Measurements from ENCODE around the gene FBXL15. TPM values are rescaled to one million over a fixed set of nuclear protein-coding genes. Genes with fewer than 3 reads are reported as not detected.

The FBXL15 gene
- total RNA-seq, 1 donor from 2014 or later: 9.8 TPM

GRCh38 chr10:102408728-102409603 lies 11.7 kb upstream of the FBXL15 start:
- Mint-ChIP-seq H3K27me3 (ENCODE audit: unreplicated experiment) (peaks cover 36% of the 10 kb centered on the region), H3K4me1 (ENCODE audit: unreplicated experiment) (peaks cover 20% of the 10 kb centered on the region), H3K36me3 (ENCODE audit: unreplicated experiment) (peaks cover 3% of the 10 kb centered on the region), H3K9me3 (ENCODE audit: unreplicated experiment) (no peaks in the 10 kb centered on the region), H3K4me3 (ENCODE audit: unreplicated experiment) (peak overlapping the region; percentile 52), H3K27ac (ENCODE audit: unreplicated experiment) (no peak overlapping the region)
- TF ChIP-seq, protein P1, sequence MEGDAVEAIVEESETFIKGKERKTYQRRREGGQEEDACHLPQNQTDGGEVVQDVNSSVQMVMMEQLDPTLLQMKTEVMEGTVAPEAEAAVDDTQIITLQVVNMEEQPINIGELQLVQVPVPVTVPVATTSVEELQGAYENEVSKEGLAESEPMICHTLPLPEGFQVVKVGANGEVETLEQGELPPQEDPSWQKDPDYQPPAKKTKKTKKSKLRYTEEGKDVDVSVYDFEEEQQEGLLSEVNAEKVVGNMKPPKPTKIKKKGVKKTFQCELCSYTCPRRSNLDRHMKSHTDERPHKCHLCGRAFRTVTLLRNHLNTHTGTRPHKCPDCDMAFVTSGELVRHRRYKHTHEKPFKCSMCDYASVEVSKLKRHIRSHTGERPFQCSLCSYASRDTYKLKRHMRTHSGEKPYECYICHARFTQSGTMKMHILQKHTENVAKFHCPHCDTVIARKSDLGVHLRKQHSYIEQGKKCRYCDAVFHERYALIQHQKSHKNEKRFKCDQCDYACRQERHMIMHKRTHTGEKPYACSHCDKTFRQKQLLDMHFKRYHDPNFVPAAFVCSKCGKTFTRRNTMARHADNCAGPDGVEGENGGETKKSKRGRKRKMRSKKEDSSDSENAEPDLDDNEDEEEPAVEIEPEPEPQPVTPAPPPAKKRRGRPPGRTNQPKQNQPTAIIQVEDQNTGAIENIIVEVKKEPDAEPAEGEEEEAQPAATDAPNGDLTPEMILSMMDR (IDR thresholded peaks at IDR 0.05): no peak
- no peak for DNase-seq (ENCODE audit: extremely low spot score, unreplicated experiment)

- Mint-ChIP-seq H3K27ac (ENCODE audit: unreplicated experiment) (no peak overlapping the region), H3K4me3 (ENCODE audit: unreplicated experiment) (peak overlapping the region; percentile 52), H3K9me3 (ENCODE audit: unreplicated experiment) (no peaks in the 10 kb centered on the region), H3K36me3 (ENCODE audit: unreplicated experiment) (peaks cover 3% of the 10 kb centered on the region), H3K4me1 (ENCODE audit: unreplicated experiment) (peaks cover 20% of the 10 kb centered on the region), H3K27me3 (ENCODE audit: unreplicated experiment) (peaks cover 39% of the 10 kb centered on the region)
- TF ChIP-seq, protein P1 (IDR thresholded peaks at IDR 0.05): no peak
- DNase-seq (ENCODE audit: extremely low spot score, unreplicated experiment): no peak
Measured at GRCh38 chr10:102409604-102410428, 10.8 kb upstream of the FBXL15 start.

DNA sequence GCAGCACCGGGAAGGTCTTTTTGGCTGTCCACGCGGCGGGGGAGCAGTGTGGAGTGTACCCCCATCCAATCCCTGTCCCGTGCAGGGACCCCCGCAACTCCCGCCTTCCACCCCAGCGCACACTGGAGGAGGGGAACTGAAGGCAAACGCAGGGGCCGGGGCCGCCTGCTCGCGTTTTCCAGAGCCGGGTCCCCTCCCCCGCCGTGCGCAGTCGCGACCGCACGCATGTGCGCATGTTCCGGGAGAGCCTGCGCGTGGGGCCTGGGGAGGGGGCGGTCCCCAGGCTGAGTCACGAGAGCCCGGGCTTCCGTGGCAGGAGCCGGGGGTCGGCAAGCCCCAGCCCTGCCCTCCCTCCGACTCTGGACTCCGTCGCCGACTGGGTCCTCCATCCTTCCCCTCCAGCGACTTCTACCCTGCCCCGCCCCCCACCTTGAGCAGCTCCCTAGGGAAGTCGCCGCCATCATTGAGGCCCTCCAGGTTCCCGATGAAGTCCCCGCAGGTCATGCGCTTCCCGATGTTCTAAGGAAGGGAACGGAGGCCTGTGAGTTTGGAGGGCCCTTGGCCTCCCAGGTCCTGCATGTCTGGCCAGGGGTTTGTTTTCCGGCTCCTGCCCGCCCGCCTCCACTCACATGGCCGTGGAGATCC lies 10.1 kb upstream of the FBXL15 start:
- TF ChIP-seq, protein P1 (IDR thresholded peaks at IDR 0.05): no peak
- Mint-ChIP-seq H3K9me3 (ENCODE audit: unreplicated experiment) (no peaks in the 10 kb centered on the region), H3K4me3 (ENCODE audit: unreplicated experiment) (peak overlapping the region; percentile 56), H3K36me3 (ENCODE audit: unreplicated experiment) (peaks cover 3% of the 10 kb centered on the region), H3K27ac (ENCODE audit: unreplicated experiment) (no peak overlapping the region), H3K4me1 (ENCODE audit: unreplicated experiment) (peaks cover 20% of the 10 kb centered on the region), H3K27me3 (ENCODE audit: unreplicated experiment) (peaks cover 39% of the 10 kb centered on the region)
- DNase-seq (ENCODE audit: extremely low spot score, unreplicated experiment): no peak

GRCh38 chr10:102411341-102412255 lies 9.0 kb upstream of the FBXL15 start:
- no peak for DNase-seq (ENCODE audit: extremely low spot score, unreplicated experiment)
- Mint-ChIP-seq H3K9me3 (ENCODE audit: unreplicated experiment) (no peaks in the 10 kb centered on the region), H3K4me1 (ENCODE audit: unreplicated experiment) (peaks cover 20% of the 10 kb centered on the region), H3K27me3 (ENCODE audit: unreplicated experiment) (peaks cover 42% of the 10 kb centered on the region), H3K4me3 (ENCODE audit: unreplicated experiment) (peak overlapping the region; percentile 56), H3K36me3 (ENCODE audit: unreplicated experiment) (peaks cover 3% of the 10 kb centered on the region), H3K27ac (ENCODE audit: unreplicated experiment) (no peak overlapping the region)
- TF ChIP-seq, protein P1 (IDR thresholded peaks at IDR 0.05): no peak
